ENCODE data around the gene INSYN2B.

INSYN2B gene

DNA sequence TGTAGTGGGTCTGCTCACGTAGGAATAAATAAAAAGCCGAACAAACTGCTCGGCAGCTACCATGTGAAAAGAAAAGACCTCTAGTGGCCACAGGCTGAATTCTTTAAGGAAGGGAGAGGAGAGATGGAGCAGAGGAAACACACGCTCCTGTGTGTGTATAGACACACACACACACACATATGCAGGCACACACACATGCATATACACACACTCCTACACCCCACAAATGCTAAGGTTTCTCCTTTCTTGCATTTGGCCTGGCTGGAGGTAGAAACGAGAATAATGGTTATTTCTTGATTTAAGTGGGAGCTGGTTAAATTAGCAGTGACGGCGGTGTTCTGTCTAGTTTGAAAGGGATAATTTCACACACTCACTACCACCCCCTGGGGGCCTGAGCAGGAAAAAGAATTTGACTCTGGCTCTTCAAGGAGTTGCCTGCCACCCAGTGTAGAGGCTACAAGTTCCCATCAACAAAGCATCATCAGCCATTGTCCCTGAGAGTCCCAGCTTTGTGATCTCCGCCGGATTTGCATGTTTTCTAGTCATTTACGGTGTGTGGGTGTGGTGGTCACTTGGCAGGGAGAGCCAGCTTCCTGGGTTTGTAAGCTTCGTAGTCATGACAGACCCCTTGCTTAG, at the start of gene INSYN2B:
TSS of gene INSYN2B (minus strand) at position 78 of the 636 bp plus-strand sequence. CDS start 96,597 bp downstream, outside the sequence.
- DNase-seq (ENCODE audit: low spot score) = no peak

DNA sequence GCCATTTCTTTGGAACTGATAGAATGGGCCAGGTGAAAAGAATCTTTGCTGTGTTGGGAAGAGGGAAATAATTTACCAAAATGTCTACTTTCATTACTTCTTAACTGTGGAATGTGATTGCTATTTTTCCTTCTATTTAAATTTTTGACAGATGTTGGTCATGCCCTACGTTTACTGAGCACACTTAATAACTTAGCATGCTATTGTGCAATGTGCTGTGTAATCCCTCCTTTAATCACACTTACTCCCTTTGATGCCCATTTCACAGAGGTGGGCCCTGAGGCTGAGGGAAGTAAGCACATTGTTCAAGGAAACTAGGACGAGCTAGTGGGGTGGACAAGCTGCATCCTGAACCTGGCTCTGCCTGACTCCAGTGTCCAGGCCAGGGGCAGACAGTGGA, 47.8 kb upstream of the INSYN2B start:
- no peak for DNase-seq (ENCODE audit: low spot score)

DNA sequence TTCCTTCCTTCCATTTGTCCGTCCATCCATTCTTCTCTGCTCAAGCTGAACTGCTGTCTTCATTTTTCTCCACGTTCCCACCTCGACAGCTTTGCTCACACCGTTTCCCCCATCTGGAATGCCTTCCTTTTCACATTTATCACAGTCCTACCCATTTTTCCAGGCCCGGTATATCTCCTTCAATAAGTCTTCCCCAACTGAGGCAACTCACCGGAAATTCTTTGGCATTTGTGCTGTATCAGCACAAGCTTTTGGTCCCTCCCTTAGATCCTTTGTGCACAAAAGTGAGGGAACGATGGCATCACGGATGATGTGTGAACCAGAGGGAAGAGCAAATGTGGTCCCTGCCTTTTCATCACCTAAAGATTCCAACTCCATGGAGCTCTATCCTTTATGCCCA, 45.6 kb upstream of the INSYN2B start:
- no peak for DNase-seq (ENCODE audit: low spot score)

DNA sequence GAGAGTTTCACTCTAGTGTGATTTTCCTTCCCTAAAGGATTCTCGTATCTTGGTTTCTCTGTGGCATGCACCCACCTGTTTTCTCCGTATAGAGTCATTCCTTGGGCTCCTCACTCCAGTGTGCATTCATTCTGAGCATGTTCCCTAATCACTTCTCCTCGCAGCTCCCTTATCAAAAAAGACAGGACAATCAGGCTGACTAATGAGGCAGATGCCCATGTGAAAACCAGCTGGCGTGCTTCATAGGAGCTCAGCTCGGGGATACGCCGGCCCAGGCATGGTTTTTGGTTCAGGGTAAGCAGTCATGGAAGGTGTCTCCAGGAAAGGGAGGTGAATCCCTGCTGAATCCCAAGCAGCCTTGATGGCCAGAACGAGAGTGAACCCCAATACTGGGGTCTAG, 41.2 kb upstream of the INSYN2B start:
- DNase-seq (ENCODE audit: low spot score) = no peak

DNA sequence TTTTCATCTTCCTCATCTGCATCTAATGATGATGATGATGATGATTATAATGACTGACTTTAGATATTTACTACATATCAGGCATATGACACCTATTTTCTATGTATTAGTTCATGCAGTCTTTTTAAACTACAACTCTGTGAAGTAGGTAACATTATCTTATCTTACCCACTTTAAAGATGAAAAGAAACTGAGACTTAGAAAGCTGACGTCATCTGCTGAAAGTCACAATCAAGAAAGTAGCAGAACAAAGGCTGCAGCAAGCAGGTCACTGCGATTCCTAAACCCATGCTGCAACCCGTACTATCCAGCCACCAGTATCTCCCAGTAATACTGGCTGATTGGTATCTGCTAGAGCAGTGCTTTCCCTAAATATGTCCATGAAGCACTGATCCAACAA, 40.1 kb upstream of the INSYN2B start:
- DNase-seq (ENCODE audit: low spot score) = no peak

DNA sequence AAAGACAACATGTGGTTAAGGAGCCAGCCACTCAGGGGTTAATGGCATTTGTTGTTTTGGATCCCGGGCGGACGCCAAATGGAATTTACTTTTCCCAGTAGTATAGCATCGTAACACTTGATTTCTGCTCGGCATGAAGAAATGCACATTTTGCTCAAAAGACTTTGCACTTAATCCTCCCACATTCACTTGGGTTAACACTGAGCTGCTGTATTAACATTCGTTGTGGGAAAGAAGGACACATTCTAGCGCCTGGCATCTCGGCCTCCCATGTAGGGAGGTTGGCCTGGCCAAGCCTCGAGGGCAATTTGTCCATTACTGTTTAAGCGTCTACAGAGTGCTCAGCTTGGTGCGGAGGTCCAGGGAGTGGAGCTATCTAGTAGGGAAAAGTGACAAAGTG, 32.3 kb upstream of the INSYN2B start:
- DNase-seq (ENCODE audit: low spot score) = no peak

DNA sequence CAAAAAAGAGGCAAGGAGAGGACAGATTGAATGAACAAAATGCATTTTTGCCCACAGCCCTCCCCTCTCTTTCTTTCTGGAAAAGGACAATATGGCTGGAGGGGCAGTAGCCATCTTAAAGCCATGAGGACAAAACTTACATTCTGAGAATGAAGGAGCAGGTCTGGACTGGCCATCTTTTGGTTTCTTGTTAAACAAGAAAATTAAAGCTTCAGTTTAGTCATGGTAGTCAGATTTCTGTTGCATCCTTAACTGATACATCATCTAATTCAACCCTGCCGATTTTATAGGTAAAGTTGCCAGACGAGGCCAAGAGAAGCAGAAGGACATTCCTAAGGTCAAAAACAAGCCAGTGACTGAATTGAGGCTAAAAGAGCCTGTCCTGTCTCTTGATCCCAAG, 31.5 kb upstream of the INSYN2B start:
- no peak for DNase-seq (ENCODE audit: low spot score)

DNA sequence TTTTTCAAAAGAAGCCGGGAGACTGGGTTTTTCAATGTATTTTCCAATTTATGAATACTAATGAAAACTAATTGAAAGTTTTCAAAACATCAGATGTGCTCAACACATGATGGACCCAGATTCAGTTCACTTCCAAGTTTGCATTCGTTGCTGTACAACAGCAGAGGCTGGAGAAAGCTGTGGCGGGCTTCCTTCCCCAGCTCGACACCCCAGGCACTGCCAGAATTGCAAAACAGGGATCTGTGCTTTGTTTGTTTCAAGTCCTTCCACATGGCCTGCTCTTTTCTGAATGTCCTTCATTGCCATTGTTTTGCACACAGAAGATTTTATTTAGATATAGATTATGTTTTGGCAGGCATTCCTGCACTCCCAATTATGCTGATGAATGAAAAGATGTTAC, 30.3 kb upstream of the INSYN2B start:
- DNase-seq (ENCODE audit: low spot score) = no peak

DNA sequence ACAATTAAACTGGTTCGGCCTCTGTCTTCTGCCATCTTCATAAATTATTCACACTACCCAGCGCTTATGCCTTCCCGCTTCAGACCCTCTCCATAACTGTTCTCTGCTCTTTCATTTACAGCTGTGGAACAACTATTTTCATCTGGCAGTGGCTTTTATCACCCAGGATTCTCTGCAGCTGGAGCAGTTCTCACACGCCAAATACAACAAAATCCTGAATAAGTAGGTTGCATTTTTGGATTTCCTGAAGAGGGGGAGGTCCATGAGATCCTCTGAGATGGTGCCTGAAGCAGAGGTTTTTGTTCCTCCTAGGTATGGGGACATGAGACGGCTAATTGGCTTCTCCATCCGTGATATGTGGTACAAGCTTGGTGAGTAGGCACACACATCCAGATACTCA, 28.1 kb upstream of the INSYN2B start:
- no peak for DNase-seq (ENCODE audit: low spot score)

DNA sequence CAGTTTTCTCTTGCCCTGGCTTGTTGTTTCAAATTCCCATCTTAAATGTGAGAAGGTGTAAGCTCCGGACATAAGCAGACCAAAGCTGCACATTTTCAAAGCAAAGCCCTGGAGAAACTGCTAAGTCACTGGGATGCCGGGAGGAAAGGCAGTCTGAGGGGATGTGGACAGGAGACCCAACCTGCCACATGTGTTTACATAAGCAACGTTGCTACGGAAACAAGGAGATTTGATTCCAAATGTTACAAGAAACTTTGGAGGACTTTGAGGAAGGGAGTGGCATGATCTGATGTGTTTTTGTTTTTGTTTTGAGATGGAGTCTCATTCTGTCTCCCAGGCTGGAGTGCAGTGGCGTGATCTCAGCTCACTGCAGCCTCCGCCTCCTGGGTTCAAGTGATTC, 25.7 kb upstream of the INSYN2B start:
- DNase-seq (ENCODE audit: low spot score) = no peak

DNA sequence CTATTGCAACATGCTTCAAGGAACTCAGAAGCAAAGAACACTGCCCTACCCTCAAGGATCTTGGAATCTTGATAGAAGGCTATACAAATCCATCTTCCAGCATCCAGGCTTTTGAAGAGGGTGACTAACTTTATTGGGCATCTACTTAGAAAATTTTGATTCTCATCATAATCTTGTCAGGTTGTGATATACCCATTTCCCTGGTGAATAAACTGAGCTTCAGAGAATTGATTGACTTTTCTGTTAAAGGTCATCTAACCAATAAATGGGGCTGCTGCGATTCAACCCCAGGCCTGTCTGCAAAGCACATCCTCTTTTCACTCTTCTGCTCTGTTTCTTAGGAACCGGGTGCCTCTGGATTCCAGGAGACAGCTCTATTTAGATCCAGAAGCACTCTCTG, 19.9 kb upstream of the INSYN2B start:
- DNase-seq (ENCODE audit: low spot score) = no peak

DNA sequence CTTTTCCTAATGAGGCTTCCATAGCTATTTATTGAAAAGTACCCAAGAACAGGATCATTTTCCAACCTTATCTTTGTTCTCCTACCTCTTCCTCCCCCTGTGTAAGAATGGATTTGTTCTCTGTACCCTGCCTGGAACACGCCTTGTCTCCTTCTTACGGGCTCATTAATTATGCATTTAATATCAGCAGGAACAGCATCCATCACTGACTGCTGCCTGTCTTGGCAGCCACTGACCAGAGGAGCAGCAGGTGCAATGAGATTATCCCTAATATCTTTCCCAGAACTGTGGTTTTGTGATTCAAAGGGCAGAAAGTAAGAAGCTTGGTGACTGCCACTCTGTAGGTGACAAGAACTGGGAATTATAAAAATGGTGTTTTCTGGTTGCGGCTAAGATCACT, 19.3 kb upstream of the INSYN2B start:
- no peak for DNase-seq (ENCODE audit: low spot score)

DNA sequence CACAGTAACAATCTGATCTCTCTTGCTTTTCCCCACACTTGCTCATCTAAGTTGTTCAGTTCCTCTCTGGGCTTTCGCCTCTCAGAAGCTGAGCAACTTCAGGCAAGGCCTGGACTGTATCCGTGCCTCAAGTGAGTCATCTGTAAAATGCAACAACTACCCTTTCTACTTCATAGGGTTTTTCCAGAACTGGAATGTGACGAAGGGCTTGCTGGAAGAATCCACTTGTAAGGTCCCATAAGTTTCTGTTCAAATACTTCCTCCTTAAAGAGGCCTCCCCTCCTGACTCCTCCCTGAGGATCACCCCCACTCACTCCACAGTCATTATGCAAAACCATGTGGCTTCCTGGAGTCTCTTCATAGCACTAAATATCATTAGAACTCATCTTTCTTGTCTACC, 17.5 kb upstream of the INSYN2B start:
- no peak for DNase-seq (ENCODE audit: low spot score)

DNA sequence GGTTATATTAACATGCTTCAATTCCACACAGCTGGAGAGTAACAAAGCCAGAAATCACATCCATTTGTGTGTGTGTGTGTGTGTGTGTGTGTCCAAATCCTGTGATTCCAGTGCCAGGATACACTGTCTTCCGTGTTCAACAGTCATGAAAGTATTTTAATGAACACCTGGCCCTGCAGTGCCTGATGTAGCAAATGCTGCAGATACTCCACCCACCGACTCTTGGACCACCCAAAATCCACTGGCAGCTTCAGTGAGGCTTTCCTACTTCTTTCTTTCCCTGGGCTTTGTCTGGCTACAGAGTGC, 13.1 kb upstream of the INSYN2B start:
- DNase-seq (ENCODE audit: low spot score) = no peak

DNA sequence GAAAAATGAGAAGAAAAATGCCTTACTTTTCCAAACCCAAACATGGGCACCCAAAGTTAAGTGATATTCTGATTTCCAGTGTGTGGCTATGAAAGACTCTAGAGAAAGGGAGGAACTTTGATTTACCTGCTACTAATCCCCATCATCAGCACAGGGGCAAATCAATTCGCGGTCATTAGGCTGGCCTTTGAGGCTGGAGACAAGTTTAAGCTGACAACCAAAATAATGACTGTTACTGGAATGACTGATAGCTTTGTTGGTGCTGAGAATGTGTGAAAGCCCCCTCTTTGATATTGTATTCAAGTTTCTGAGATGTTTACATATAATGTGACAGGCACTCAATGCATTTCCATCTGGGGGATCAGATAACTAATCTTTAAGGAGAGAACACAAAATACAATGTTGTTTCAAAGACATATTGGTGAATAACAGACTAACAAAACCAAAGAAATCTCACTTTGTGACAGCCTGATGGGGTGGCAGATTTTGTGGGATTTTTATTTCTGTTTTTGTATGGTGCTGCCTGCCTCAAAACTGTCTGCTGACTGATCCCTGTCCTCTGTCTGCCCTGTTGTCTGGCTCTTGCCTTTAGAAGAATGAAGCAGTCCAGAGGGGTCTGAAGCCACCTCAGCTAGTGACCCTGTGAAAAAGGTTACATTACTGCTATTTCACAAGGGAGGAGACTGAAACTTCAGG, 12.6 kb upstream of the INSYN2B start:
- no peak for DNase-seq (ENCODE audit: low spot score)

DNA sequence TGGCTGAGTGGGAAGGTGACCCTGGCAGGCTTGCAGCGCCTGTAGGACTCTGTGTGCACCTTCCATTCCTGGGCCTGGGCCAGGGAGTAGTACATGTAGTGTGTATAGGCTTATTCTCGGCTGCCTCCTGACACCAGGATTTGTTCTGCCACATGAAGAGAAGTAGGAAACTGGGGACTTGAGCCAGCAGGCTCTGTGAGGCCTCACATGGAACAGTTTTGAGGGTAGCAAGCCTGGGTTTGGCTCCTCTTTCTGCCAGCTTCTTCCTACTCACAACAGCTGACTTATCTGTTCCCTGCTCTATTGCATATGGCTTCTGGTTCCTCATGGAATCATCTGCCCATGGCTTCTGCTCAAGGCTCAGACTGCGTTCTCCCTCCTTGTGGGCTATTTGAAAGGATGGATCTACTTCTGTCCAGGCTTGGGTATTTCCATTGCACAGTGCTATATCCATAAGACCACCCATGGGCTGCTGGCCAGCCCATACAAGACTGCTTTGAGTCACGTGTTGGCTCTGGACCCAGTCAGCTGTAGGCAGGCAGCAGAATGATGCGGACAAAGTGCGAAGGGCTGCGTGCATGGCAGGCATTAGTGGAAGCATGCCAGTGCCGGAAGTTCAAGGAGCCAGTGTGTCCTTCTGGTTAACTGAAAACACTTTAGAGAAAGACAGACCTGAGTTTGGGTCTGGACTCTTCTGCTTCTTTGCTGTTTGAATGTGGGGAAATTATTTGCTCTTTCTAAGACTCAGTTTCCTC, 11.0 kb upstream of the INSYN2B start:
- DNase-seq (ENCODE audit: low spot score) = no peak

DNA sequence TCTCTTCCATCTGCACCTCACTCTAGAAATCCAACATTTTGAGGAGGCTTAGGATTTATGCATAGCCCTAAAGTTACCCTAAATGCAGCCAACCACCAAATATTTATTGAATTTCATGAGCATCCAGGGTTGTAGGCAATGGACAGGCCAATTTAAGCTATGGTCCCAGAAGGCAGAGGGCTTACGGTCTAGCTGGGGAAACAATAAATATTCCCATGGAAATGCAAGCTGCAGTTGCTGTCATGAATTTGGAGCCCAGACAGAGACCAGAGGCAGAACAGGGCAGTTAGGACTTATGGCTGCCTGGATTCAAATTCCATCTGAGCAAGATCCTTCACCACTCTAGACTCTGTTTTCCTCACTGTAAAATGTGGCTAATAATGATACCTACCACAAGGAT, 9.1 kb upstream of the INSYN2B start:
- no peak for DNase-seq (ENCODE audit: low spot score)

DNA sequence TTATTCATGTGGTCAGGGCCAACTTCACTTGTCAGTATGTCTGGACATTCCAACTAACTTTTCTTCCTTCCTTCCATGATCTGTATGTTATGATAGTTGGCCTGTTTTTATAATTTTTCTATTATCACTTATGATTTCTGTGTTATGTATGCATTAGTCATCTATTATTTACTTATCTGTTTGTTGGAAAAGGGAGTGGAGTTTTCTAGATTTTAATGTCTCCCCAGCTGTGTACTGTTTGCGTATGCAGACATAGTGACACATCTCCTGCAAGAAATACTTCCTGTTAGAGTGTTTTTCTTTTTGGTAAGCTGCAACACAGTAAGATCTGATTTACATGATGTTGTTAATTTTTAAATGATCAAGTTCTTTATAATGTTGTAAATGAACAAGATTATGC, 8.7 kb upstream of the INSYN2B start:
- DNase-seq (ENCODE audit: low spot score) = no peak

DNA sequence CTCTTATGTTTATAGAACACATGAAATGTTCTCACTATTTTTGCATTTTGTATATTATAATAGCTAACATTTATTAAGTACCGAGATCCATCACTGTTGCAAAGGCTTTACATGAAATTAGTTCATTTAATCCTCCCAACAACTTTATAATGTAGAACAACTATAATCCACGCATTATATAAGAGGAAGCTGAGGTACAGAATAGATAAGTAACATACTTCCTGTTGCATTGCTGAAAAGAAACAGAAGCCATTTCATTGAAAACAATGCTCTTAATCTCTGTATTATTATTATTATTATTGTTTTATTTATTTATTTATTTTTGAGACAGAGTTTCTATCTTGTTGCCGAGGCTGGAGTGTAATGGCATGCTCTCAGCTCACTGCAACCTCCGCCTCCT, 7.9 kb upstream of the INSYN2B start:
- no peak for DNase-seq (ENCODE audit: low spot score)

DNA sequence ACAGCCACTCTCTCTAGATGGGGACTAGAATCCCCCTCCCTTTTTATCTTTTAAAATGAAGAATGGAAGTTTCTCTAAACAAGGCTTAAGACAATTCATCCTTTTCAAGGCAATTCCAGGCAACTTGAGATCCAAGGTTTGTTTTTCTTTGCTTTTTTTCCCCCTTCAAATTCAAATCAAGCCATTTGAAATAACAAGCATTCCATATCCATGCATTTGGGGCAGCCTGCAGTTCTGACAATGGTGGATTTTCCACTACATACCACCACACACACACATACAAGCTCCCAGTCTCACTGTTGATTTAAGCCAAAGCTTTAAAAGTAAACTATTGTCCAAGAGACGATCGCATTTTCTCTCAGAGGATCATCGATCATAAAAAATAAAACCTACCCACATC, 424 bp downstream of the INSYN2B start:
- DNase-seq (ENCODE audit: low spot score) = no peak

DNA sequence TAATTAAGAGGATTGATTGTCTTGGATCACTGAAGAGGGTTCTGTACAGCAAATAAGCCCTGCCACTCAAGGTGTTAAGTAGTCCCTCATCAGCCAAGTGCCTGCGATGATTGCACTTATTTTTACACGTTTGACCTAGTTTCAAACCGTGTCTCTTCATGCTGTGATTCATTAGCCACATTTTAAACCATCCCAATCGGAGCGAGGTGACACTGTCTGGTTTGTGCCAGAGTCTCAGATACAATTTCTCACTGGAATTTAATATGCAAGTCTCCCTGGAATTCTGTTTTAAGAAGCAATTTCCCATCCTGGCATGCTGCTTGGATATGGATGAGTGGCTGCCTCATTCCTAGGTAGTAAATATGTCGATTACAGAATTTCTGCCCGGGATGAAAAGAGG, 1.6 kb downstream of the INSYN2B start:
- no peak for DNase-seq (ENCODE audit: low spot score)

DNA sequence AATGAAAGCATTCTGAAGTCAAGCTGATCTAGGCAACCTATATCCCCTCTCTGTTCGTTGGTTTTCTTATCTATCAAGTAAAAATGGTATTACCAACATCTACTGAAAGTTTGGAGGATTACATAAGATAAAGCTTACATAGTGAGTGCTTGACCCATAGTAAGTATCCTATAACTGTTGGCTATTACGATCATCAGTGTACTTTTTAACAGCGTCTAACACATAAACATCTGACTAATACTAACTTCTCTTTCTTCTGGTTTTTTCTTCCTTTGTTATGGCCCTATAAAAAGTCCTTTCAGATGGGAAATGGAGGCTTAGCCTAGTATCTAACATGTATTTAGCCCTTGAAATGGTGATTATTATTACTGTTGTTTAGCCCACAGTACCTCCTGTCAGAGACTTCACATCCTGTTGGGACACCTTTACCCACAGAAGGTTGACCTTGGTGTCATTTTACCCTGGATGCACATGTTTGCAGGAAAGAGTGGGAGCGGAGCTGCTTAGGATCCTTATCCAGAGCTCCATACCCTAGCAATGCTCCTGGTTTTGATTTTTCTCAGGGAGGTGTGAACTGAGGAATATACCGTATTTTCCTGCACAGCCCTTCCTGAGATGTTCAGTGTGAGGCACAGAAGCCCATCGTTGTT, 6.0 kb downstream of the INSYN2B start:
- no peak for DNase-seq (ENCODE audit: low spot score)

DNA sequence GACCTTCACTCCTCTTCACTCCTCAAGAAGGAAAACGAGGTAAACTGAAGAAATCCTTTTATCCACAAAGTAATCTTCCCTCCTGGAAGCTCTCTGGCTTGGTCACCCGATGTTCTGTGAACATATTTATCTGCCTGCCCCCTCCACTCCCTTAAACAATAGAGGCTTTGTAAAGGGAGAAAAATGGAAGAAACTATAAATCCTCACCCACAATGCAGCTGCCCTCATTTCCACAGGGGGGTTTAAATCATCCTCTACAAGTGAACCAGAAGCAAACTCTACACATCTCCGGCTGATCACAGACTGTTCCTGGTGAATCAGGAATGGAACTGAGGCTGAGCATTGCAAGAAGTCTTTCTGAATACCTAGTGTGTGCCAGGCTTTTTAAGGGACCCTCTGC, 7.2 kb downstream of the INSYN2B start:
- no peak for DNase-seq (ENCODE audit: low spot score)
